ENCODE results near the gene STARD13.

Gene STARD13

DNA sequence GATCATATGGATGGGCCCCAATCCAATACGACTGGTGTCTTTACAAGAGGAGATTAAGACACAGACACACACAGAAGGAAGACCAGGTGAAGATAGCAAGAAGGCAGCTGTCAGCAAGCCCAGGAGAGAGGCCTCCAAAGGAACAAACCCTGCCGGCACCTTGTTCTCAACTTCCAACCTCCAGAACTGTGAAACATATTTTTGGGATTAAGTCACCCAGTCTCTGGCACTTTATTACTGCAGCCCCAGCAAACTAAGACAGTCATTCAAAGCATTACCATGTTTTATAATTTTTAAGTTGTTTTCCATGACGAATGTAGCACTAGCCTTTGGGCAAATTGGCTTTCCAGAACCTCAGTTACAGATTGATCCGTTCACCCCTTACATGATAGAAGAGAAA, 11.3 kb downstream of the STARD13 start:
- Mint-ChIP-seq H3K4me3 (no peak overlapping the region), H3K27ac (peak overlapping the region; percentile 26 to 85 (median 72)), H3K36me3 (ENCODE audit: low read depth) (no peaks in the 10 kb centered on the region), H3K27me3 (ENCODE audit: low read depth) (no peaks in the 10 kb centered on the region), H3K9me3 (no peaks in the 10 kb centered on the region), H3K4me1 (peaks cover 74% of the 10 kb centered on the region)
- TF ChIP-seq, protein P1, sequence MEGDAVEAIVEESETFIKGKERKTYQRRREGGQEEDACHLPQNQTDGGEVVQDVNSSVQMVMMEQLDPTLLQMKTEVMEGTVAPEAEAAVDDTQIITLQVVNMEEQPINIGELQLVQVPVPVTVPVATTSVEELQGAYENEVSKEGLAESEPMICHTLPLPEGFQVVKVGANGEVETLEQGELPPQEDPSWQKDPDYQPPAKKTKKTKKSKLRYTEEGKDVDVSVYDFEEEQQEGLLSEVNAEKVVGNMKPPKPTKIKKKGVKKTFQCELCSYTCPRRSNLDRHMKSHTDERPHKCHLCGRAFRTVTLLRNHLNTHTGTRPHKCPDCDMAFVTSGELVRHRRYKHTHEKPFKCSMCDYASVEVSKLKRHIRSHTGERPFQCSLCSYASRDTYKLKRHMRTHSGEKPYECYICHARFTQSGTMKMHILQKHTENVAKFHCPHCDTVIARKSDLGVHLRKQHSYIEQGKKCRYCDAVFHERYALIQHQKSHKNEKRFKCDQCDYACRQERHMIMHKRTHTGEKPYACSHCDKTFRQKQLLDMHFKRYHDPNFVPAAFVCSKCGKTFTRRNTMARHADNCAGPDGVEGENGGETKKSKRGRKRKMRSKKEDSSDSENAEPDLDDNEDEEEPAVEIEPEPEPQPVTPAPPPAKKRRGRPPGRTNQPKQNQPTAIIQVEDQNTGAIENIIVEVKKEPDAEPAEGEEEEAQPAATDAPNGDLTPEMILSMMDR (IDR thresholded peaks at IDR 0.05; ENCODE audit: unreplicated experiment in 3 of 3) = no peak

DNA sequence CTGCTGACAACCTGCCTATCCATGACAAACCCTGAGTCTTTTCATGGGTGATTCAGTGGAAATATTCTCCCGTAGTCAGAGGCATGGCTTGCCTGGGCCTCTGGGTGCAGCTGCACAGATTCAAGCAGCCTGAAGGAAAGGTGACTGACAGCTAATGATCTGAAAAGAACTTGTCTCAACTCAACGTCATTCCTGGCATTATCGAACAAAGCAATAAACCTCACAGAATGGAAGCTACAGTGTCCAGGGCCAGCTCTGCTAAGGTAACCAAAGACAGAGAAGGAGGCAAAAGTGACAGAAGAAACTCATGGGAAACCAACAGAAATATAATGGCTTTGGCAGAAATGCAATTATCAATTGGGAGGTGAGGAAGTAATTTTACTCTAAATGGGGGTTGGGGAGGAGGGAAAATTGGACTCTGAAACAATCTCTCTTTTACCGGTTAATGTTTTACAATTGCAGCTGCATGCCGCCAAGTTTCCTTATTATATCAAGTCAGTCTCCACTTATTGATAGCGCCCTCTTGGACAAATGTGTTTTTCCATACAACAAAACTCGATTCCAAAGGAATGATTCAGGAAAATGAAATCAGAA, 12.9 kb downstream of the STARD13 start:
- Mint-ChIP-seq H3K27ac (peak overlapping the region; percentile 91 to 95 (median 93)), H3K36me3 (ENCODE audit: low read depth) (no peaks in the 10 kb centered on the region), H3K9me3 (no peaks in the 10 kb centered on the region), H3K27me3 (ENCODE audit: low read depth) (no peaks in the 10 kb centered on the region), H3K4me3 (peak overlapping the region in 1 of 3 experiments; percentile 11), H3K4me1 (peaks cover 71% of the 10 kb centered on the region)
- TF ChIP-seq, protein P1 (IDR thresholded peaks at IDR 0.05; ENCODE audit: unreplicated experiment in 3 of 3) = no peak

DNA sequence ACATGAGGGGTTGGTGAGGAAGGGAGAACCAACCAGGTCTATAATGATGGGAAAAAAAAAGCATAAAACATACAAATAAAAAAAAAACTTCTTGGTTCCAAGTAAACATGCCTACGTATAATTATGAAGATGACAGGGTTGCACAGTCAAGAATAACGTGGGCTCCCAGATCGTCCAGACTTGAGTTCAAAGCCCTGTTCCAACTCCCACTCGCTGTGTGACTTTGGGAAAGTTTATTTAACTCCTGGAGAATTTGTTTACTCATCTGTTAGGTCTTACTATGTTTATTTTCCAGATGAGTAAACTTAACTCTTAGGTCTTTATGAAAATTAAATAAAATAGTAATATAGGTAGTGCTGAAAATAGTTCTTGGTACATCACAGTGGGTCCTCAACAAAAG, 13.8 kb downstream of the STARD13 start:
- H3K9me3 Mint-ChIP-seq = no peaks in the 10 kb centered on the region
- H3K27me3 Mint-ChIP-seq (ENCODE audit: low read depth) = no peaks in the 10 kb centered on the region
- H3K4me3 Mint-ChIP-seq = no peak overlapping the region
- H3K4me1 Mint-ChIP-seq = peaks cover 67% of the 10 kb centered on the region
- no peaks in the 10 kb centered on the region for H3K36me3 Mint-ChIP-seq (ENCODE audit: low read depth)
- TF ChIP-seq, protein P1 (IDR thresholded peaks at IDR 0.05; ENCODE audit: unreplicated experiment in 3 of 3) = no peak
- H3K27ac Mint-ChIP-seq = peak overlapping the region; percentile 74 to 95 (median 80)

DNA sequence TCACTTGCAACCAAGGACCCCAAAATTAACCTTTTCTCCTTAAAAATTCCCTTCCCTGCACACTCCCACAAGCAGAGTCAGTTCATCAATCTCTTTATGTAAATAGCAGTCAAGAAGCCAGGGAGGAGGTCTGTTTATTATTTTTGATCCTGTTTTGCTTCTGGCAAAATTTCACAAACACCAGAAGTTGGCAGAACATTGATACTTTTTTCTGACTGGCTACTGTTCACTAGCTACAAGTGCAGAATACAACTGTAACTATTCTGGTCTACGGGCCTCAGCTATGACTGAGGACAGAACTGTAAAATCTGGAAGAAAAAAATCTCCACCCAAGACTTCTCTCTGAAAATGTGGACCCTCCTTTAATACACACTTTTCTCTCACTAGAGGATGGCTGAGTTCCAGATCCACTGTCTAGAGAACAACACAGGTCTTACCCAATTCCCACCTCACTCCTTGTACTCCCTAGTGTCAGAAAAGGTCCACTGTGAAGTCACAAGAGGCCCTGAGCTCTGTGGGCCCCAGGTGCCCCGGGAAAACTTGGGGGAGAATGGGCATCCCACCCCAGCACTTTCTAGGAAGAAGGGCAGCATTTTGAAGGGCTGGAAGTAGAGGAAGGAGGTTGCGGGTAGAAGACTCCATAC, 14.5 kb downstream of the STARD13 start:
- TF ChIP-seq, protein P1 (IDR thresholded peaks at IDR 0.05; ENCODE audit: unreplicated experiment in 3 of 3) = no peak
- H3K9me3 Mint-ChIP-seq = no peaks in the 10 kb centered on the region
- no peaks in the 10 kb centered on the region for H3K27me3 Mint-ChIP-seq (ENCODE audit: low read depth)
- peak overlapping the region; percentile 74 to 95 (median 80) for H3K27ac Mint-ChIP-seq
- no peaks in the 10 kb centered on the region for H3K36me3 Mint-ChIP-seq (ENCODE audit: low read depth)
- H3K4me1 Mint-ChIP-seq = peaks cover 65% of the 10 kb centered on the region
- H3K4me3 Mint-ChIP-seq = no peak overlapping the region

DNA sequence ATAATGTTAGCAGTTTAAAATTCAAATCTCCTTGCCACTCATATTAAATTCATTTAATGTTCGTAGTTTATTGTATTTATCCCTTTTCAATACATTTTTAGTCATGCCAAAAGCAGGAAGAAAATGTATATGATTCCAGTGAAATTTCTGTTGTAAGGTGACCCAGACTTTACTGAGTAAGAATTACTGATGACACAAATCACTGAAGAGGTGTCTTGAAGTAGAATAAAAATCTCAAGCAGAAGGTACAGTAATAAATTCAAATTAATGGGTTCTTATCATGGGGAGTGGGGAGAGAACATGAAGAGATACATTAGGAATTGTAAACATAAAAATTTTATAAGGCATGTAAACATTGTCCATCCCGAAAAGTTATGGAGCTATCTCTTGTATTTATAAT, 19.9 kb downstream of the STARD13 start:
- peaks cover 75% of the 10 kb centered on the region for H3K4me1 Mint-ChIP-seq
- TF ChIP-seq, protein P1 (IDR thresholded peaks at IDR 0.05; ENCODE audit: unreplicated experiment in 3 of 3) = no peak
- H3K4me3 Mint-ChIP-seq = no peak overlapping the region
- no peaks in the 10 kb centered on the region for H3K27me3 Mint-ChIP-seq (ENCODE audit: low read depth)
- H3K36me3 Mint-ChIP-seq (ENCODE audit: low read depth) = no peaks in the 10 kb centered on the region
- H3K9me3 Mint-ChIP-seq = no peaks in the 10 kb centered on the region
- H3K27ac Mint-ChIP-seq = no peak overlapping the region

DNA sequence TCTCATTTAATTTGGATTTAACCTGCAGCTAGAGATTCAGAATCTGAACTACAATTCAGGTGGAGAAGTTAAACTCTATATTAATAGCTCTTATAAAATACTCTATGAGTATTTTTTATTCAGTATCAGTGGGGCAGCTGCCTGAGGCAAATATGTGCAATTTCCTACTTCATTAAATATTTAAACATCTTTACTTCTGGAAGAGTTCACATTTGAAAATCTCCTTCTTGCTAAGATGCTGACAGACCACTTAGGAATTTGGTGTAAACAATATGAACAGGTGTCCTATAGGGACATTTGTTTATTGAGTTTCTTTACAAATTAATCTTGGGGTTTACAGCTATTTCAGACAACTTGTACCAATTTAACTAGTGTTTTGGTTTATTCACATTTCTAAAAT, 20.4 kb downstream of the STARD13 start:
- Mint-ChIP-seq H3K27ac (peak overlapping the region in 1 of 3 experiments; percentile 83), H3K27me3 (ENCODE audit: low read depth) (no peaks in the 10 kb centered on the region), H3K36me3 (ENCODE audit: low read depth) (no peaks in the 10 kb centered on the region), H3K4me3 (no peak overlapping the region), H3K4me1 (peaks cover 77% of the 10 kb centered on the region), H3K9me3 (no peaks in the 10 kb centered on the region)
- TF ChIP-seq, protein P1 (IDR thresholded peaks at IDR 0.05; ENCODE audit: unreplicated experiment in 3 of 3) = no peak
